Fibroblast of lung (primary cell): ENCODE results near the gene CDH12.

Source experiments
- CTCF ChIP-seq, 2 donors: IDR thresholded peaks in 1 of 2; conservative IDR thresholded peaks in 1 of 2; 1 replicate in 1 of 2; 2 replicates in 1 of 2; pipeline ENCODE4 v1.5.1; 2011 to 2012; ENCODE audit warnings: low read length in 2 of 2, control low read depth in 1 of 2, inconsistent platforms in 1 of 2, low read depth in 1 of 2, mild to moderate bottlenecking in 1 of 2
- EZH2 ChIP-seq: IDR thresholded peaks from 2 replicates; pipeline ENCODE4 v1.5.1; 2012; ENCODE audit warnings: low read length, control low read depth, mild to moderate bottlenecking; ENCODE audit errors: missing control alignments

- TF ChIP-seq CTCF (conservative IDR thresholded peaks at IDR 0.05 in 1 of 2, IDR thresholded peaks at IDR 0.05 in 1 of 2; ENCODE audit: low read depth in 1 of 2, low read length in 2 of 2), result no peak
- TF ChIP-seq EZH2, result no peak
Observed at GRCh38 chr5:22051881-22052280, 801.3 kb downstream of the CDH12 start.
